ENCODE data around the gene ATP6V0D1.

ATP6V0D1 gene

GRCh38 chr16:67389911-67390815, 90.8 kb downstream of the ATP6V0D1 start:
- no peak for DNase-seq

GRCh38 chr16:67388591-67388990, 92.4 kb downstream of the ATP6V0D1 start:
- no peak for DNase-seq

GRCh38 chr16:67388191-67388590, 92.8 kb downstream of the ATP6V0D1 start:
- DNase-seq, result no peak

Measured in CD4-positive, alpha-beta T cell treated with Interleukin-6 for 4 hours (primary cell).